ENCODE results near the gene FADS1. TPM values are rescaled to one million over a fixed set of nuclear protein-coding genes. Genes with fewer than 3 reads are reported as not detected.

FADS1 gene
- total and polyA plus RNA-seq, 2 experiments from 2014 or later, result 74.9 to 119 TPM

- Histone ChIP-seq H4K20me1 (replicated peaks; ENCODE audit: insufficient read depth) (peaks cover 14% of the 10 kb centered on the region), H3K4me1 (ENCODE audit: insufficient read depth) (no peaks in the 10 kb centered on the region), H3F3A (replicated peaks; ENCODE audit: low read depth) (peaks cover 20% of the 10 kb centered on the region; the same call in 1 of the 2 replicates), H3K27me3 (ENCODE audit: insufficient read depth) (no peaks in the 10 kb centered on the region), H2AFZ (no peak overlapping the region), H3K4me3 (no peak overlapping the region), H3K4me2 (no peak overlapping the region), H3K36me3 (ENCODE audit: insufficient read depth) (peaks cover 59% of the 10 kb centered on the region), H3K79me2 (replicated peaks; ENCODE audit: insufficient read depth) (peaks cover 12% of the 10 kb centered on the region), H3K27ac (ENCODE audit: low read depth) (no peak overlapping the region), H3K9me2 (ENCODE audit: insufficient read depth) (no peaks in the 10 kb centered on the region)
- Mint-ChIP-seq H3K4me3 (no peak overlapping the region), H3K27me3 (ENCODE audit: insufficient read depth, low read depth, poor library complexity) (peaks cover 8% of the 10 kb centered on the region), H3K36me3 (ENCODE audit: low read depth) (peaks cover 86% of the 10 kb centered on the region), H3K27ac (no peak overlapping the region), H3K4me1 (no peaks in the 10 kb centered on the region), H3K9me3 (no peaks in the 10 kb centered on the region)
- ATAC-seq (no peak), DNase-seq (ENCODE audit: low spot score) (no peak)
- TF ChIP-seq ZNF114 (CRISPR knock-in tag; IDR thresholded peaks at IDR 0.05) (no peak), JUNB (IDR thresholded peaks at IDR 0.05; ENCODE audit: unreplicated experiment) (no peak), ZNF462 (CRISPR knock-in tag; IDR thresholded peaks at IDR 0.05) (no peak), POLR2AphosphoS5 (IDR thresholded peaks at IDR 0.05; ENCODE audit: low read depth) (no peak), REST (IDR thresholded peaks at IDR 0.05; ENCODE audit: unreplicated experiment) (no peak), CREB1 (CRISPR knock-in tag; IDR thresholded peaks at IDR 0.05; ENCODE audit: low read depth) (no peak), STAT1 (IDR thresholded peaks at IDR 0.05; ENCODE audit: unreplicated experiment) (no peak), NANOG (IDR thresholded peaks at IDR 0.05; ENCODE audit: borderline replicate concordance) (no peak), ZNF331 (CRISPR knock-in tag; IDR thresholded peaks at IDR 0.05; ENCODE audit: low read depth) (no peak), EZH2phosphoT487 (IDR thresholded peaks at IDR 0.05; ENCODE audit: unreplicated experiment) (no peak), EZH2 (IDR thresholded peaks at IDR 0.05; ENCODE audit: low read depth, unreplicated experiment) (no peak), ETS1 (IDR thresholded peaks at IDR 0.05) (no peak), CTCF (conservative IDR thresholded peaks at IDR 0.05; ENCODE audit: low read depth in 2 of 2) (no peak)
Measured at GRCh38 chr11:61851900-61852295, 35.1 kb upstream of the FADS1 start.
